Lower leg skin (tissue), 4 donors: ENCODE measurements around the gene KCTD7. TPM values are rescaled to one million over a fixed set of nuclear protein-coding genes. Genes with fewer than 3 reads are reported as not detected.
A peak's percentile ranks its signal among the peaks of the same experiment; 100 is the strongest.
"Not testable (repeated sequence)": the region's sequence is repeated elsewhere in the genome, so short reads cannot be mapped to it uniquely, and the experiment has no call there.

Experiments
- DNase-seq, 2 donors: peaks; one replicate each; pipeline ENCODE4 v3.0.0-alpha.2; 2019; ENCODE audit warnings: low spot score in 2 of 2
- H3K4me3 ChIP-seq: fragments of 200-600 bp; sonication (generic); 2 replicates; pipeline ENCODE4 v1.5.1; 2017; ENCODE audit warnings: mild to moderate bottlenecking, low read depth; ENCODE audit not compliant: poor library complexity, severe bottlenecking
- POLR2A ChIP-seq, 2 donors: fragments of 450-650 bp; IDR thresholded peaks; one replicate each; pipeline ENCODE4 v1.6.1; 2016 to 2017; ENCODE audit warnings: antibody characterized with exemption in 2 of 2, mild to moderate bottlenecking in 1 of 2, moderate library complexity in 1 of 2
- WGBS, 2 donors: methylation state at CpG; one replicate each; pipeline ENCODE4 v1.1.5; 2018; 5-methylcytosine and 5-hydroxymethylcytosine counted together
- intact Hi-C: fragments of 100-400 bp; cut with DNase I; formaldehyde crosslinking; loops from one replicate; pipeline ENCODE4 v1.15.0; 2023; ENCODE audit warnings: low total_unique reads
- total RNA-seq, 4 donors: library from RNA; depleted of rRNA; stranded (reverse); fragments of >200 nt; gene quantifications; one replicate each; pipeline ENCODE4 v1.1.0, GENCODE V29; 2016
- TF ChIP-seq, protein P1 (sequence below), 3 donors: fragments of 450-650 bp; IDR thresholded peaks; one replicate each; pipeline ENCODE4 v1.5.1; 2016; ENCODE audit warnings: antibody characterized with exemption in 3 of 3, mild to moderate bottlenecking in 3 of 3, moderate library complexity in 2 of 3

KCTD7 gene
- total RNA-seq = 1 to 10 TPM; 5.1 to 8.2 (median 6.1) TPM

DNA sequence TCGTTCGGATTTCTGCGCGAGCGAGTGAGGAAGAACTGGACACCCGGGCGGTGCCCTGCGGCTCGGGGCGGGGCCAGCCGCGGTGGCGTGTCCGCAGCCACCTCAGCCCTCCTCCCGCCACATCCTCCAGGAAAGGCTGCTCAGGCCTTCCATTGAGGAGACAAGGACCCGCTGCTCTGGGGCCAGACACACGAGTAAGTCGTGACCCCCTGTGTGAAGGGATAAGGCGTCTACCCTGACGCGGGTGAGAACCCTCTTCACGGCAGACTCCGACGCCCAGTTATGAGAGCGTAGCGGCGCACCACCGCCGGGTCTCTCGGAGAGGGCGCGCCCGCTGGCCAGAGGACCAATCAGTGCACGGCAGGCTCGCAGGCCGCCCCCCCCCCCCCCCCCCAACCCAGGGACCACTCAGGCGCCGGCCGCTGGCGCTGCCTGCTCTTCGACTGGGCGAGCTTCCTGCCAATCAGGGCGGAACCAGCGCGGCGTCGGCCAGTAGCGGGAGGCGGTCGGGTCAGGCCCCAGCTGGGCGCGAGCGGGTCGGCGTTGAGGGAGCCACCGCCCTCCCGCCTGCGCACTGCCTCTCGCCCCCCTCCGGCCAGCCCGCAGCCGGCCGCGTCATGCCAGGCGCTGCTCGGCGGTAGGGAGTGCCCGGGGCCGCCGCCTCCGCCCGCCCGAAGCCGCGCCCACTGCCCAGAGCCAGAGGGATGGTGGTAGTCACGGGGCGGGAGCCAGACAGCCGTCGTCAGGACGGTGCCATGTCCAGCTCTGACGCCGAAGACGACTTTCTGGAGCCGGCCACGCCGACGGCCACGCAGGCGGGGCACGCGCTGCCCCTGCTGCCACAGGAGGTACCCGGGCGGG is at the start of gene KCTD7:
Gene KCTD7 (plus strand): TSS at position 521 of the 861 bp plus-strand sequence. CDS start 184 bp downstream, at position 705.
- 1% methylated on average over 28 to 34 of the region's 93 CpGs for WGBS, 2 donors
- peak within 1 kb of the TSS; percentile 56 for H3K4me3 ChIP-seq
- intact Hi-C loops = no loop called here
- peak; percentile 97 to 99 for DNase-seq
- TF ChIP-seq POLR2A (IDR thresholded peaks at IDR 0.05) = peak in 1 of 2 donors; percentile 91
- TF ChIP-seq, protein P1, sequence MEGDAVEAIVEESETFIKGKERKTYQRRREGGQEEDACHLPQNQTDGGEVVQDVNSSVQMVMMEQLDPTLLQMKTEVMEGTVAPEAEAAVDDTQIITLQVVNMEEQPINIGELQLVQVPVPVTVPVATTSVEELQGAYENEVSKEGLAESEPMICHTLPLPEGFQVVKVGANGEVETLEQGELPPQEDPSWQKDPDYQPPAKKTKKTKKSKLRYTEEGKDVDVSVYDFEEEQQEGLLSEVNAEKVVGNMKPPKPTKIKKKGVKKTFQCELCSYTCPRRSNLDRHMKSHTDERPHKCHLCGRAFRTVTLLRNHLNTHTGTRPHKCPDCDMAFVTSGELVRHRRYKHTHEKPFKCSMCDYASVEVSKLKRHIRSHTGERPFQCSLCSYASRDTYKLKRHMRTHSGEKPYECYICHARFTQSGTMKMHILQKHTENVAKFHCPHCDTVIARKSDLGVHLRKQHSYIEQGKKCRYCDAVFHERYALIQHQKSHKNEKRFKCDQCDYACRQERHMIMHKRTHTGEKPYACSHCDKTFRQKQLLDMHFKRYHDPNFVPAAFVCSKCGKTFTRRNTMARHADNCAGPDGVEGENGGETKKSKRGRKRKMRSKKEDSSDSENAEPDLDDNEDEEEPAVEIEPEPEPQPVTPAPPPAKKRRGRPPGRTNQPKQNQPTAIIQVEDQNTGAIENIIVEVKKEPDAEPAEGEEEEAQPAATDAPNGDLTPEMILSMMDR (IDR thresholded peaks at IDR 0.05) = no peak

DNA sequence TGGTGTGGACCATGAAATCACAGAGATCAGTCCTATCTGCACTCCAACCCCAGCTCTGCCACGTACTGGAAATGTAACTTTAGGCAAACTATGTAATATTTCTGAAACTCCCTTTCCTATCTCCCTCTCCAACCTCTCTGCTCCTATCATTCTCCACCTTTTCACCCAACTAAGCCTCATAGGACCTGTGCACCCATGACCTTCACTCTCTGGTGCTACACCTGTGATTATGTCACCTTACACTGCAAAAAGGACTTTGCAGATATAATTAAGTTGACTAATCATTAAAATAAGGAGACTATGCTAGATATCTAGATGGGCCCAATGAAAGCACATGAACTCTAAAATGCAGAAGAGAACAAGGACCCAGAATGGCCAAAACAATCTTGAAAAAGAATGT is 48.3 kb upstream of the KCTD7 start:
- 64 to 86% methylated on average over 1 of the region's 1 CpG for WGBS, 2 donors
- intact Hi-C loops, DNase-seq, H3K4me3 ChIP-seq: not testable (repeated sequence)

DNA sequence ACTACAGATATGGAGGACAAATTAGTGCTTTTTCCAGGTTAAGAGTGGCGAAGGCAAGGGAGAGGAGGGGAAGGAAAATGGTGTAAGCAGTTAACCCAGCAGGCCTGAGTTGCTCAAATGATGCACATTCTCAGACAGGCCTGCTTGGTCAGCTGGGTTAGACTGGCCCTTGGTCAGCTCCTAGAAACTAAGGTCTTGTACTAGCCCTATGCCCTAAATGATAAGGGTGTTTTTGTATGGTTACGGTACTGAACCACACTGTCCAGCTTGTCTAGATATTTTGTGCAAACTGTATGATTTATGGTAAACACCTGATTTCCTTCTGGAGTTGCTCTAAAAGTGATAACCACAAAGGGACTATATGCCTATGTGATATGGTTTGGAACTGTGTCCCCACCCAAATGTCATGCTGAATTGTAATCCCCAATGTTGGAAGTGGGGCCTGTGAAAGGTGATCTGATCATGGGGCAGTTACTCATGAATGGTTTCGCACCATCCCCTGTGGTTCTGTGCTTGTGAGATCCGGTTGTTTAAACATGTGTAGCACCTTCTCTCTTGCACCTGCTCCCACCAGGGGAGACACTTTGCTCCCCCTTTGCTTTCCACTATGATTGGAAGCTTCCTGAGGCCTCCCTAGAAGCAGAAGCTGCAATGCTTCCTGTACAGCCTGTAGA is 45.7 kb upstream of the KCTD7 start:
- H3K4me3 ChIP-seq, DNase-seq, intact Hi-C loops: not testable (repeated sequence)
- WGBS, 2 donors = 91 to 97% methylated on average over 4 of the region's 4 CpGs

DNA sequence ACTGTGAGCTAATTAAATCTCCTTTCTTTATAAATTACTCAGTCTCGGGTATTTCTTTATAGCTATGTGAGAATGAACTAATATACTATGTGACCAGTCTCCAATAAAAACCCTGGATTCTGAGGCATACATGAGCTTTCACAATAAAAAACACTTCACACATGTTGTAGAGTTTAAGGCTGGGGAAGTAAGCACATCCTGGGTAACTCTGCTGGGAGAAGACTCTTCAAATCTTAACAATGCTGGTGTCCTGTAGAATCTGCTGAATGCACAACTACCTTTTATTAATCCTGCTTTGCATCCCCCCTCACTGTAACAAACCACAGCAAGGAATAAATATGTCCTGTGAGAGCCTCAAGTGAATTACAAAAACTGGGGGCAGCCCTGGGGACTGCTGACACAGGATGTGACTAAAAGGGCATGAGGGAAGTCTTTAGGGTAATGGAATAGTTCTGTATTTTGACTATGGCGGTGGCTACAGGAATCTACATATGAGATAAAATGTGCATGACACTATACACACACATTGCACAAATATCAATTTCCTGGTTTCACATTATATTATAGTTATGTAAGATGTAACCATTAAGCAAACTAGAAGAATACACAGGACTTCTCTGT is 45.1 kb upstream of the KCTD7 start:
- intact Hi-C loops = no loop called here
- H3K4me3 ChIP-seq = no peak overlapping the region
- 78 to 84% methylated on average over 2 of the region's 2 CpGs for WGBS, 2 donors
- DNase-seq = no peak
- TF ChIP-seq, protein P1 (IDR thresholded peaks at IDR 0.05) = no peak
- TF ChIP-seq POLR2A (IDR thresholded peaks at IDR 0.05) = no peak

DNA sequence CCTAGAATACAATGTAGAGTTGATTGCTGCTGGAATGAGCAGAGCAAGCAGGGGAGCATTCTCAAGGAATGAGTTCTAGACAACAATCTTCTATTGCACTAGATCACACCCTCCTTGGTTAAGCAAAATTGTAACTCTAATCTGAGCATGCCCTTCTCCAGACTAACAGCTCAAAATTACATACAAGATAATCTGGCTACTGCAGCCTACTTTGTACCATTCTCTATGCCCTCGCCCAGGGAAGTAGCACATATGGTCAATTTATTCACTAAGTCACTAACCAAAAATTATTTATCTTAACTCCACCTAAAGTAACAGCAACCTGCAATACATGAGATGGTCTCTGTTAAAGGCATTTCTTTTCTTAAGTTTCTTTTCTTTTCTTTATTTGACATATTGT is 42.5 kb upstream of the KCTD7 start:
- no peak for TF ChIP-seq POLR2A (IDR thresholded peaks at IDR 0.05)
- H3K4me3 ChIP-seq = no peak overlapping the region
- 82 to 94% methylated on average over 1 of the region's 1 CpG for WGBS, 2 donors
- no peak for DNase-seq
- intact Hi-C loops = no loop called here

DNA sequence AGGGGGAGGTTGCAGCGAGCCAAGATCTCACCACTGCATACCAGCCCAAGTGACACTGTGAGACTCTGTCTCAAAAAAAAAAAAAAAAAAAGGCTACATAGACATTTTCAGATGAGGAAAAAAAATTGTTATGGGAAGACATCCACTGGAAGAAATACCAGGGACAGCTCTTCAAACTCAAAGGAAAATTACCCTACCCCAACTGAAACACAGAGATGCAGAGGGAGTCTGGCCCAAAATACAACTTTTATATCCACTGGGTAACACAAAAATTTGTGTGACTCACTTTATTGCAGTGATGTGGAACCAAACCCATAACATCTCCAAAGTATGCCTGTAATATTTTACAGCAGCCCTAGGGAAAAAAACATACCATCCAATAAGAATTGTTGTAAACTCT is 40.5 kb upstream of the KCTD7 start:
- DNase-seq, intact Hi-C loops, H3K4me3 ChIP-seq: not testable (repeated sequence)
- WGBS, 2 donors = 94 to 100% methylated on average over 1 of the region's 1 CpG

DNA sequence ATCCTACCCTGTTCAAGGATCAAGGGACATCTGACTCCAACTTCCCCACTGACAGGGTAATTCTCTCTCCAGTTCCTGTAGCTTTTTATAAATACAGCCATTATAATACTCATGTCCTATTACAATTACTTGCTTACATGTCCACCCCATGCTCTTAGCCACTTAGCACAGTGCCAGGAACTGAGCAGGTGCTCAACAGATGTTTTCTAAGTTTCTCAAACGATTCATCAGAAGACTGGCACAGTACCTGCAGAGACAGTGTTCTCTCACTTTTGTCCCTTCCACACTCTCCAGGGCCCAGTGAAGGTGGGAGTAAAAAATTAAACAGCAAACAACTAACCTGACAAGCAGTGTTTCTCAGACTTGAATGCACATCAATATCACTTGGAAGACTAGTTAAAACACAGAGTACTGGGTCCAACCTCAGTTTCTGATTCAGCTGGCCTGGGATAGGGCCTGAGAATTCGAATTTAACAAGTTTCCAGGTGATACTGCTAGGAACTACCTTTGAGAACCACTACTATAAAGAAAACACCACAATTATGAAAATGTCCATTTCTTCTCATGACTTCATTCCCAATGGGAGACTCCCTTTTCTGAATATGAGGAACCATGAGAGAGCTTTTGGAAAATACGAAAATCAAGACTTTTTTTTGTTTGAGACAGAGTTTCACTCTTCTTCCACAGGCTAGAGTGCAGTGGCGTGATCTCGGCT is 39.7 kb upstream of the KCTD7 start:
- 64 to 70% methylated on average over 5 of the region's 5 CpGs for WGBS, 2 donors
- H3K4me3 ChIP-seq, DNase-seq, intact Hi-C loops: not testable (repeated sequence)

DNA sequence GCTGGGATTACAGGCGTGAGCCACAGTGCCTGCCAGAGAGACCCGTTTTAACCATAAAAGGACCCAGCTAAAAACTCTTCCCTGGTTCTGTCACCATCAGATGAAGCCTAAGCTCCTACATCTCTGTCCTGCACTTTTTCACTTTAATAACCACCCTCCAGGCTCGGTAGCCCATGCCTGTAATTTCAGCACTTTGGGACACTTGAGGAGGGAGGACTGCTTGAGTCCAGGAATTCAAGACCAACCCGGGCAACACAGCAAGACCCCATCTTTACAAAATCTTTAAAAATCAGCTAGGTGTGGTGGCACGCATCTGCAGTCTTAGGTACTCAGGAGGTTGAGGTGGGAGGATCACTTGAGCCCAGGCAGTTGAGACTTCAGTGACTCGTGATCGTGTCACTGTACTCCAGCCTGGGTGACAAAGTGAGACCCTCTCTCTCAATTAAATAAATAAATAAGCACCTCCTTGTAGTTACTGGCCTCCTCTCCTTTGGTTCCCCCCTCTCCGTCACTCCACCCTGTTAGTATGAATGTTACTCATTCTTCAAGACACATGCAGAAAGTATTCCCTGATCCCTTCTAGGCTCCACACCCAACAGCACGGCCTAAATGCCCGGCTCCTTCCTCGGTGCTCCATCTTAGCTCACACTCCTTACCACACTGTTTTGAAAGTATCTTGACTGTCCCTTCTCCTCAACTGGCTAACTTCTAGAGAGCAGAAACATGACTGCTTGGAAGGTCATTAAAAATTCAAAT is 38.2 kb upstream of the KCTD7 start:
- WGBS, 2 donors = 50 to 58% methylated on average over 11 of the region's 11 CpGs
- intact Hi-C loops, DNase-seq, H3K4me3 ChIP-seq: not testable (repeated sequence)

DNA sequence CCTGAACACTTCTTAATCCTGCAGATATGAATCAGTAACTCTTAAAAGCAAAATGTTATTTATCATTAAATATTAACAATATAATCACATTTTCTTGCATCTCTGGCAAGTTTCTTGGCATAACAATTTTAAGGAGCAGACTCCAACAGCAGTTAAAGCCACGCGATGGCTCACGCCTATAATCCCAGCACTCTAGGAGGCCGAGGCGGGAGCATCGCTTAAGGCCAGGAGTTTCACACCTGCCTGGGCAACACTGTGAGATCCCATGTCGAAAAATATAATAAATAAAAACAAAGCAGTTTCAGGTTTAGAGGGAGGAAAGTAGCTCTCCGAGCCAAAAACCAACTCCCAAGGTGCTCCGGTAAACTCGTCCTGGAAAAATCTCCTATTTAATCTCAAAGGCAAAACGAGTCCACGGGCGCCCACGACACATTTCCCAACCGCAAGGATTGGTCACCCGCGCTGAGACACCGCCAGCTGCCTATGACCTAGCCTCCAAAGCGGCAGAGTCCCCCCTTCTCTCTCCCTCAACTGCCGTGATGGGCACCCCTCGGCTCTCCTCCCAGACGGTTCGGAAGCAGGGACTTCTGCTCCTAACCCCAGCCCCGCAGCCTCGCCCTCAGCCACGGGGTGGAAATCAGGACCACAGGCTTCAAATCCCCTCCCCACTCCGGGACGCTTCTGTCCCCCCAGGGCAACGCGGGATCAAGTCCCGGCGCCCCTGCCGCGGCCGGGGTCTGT is 37.5 kb upstream of the KCTD7 start:
- WGBS, 2 donors = 3 to 7% methylated on average over 32 to 35 of the region's 35 CpGs
- DNase-seq, intact Hi-C loops: not testable (repeated sequence)

More for the DNA sequence above, 37.5 kb upstream of the KCTD7 start:
- peak overlapping the region; percentile 91 for H3K4me3 ChIP-seq
